Stimulated activated CD8-positive, alpha-beta memory T cell treated with anti-CD3 and anti-CD28 coated beads, Interleukin-4, amount 100 ng/mL, for 48 hours (primary cell): ENCODE results near the gene RFTN1.

ENCODE experiments used
- DNase-seq: peaks from one replicate; pipeline ENCODE4 v3.0.0-alpha.2; 2020

Gene RFTN1

GRCh38 chr3:16372362-16373292 is 140.9 kb downstream of the RFTN1 start:
- DNase-seq, result no peak

- no peak for DNase-seq
Measured at GRCh38 chr3:16370872-16371740, 142.4 kb downstream of the RFTN1 start.

DNA sequence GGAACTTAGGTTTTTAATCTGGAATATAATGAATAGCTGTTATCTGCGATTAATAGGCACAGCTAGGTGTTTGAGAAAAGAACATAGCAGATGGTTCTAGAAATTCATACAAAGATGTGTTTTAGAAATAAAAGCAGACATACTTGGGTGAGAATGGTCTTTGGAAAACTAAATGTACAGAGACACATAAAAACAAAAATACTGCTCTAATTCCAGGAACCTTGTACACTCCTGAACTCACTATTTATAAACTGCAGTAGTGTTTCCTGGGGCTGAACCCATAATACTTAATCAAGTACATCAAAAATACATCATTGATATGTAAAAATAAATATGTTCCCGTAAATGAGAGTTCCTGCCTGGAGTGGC is 143.0 kb downstream of the RFTN1 start:
- no peak for DNase-seq

DNA sequence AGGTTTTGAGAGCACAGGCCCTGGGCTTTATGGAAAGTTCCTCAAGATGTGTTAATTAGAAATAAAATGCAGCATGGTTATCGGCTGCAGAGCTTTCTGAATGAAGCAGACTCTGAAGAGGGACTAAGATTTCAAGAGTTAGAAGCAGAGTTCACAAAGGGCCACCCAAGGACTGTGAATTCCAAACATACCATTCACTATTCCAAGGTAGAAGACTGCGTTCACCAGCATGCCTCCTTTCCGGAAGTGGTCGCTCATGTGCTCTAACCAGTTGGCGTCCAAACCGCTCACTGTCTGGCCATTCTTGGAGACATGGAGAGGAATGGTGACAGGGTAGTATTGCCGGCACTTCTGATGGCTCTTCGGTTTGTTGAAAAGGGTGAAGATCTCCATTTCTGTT is 143.6 kb downstream of the RFTN1 start:
- DNase-seq, result no peak

DNA sequence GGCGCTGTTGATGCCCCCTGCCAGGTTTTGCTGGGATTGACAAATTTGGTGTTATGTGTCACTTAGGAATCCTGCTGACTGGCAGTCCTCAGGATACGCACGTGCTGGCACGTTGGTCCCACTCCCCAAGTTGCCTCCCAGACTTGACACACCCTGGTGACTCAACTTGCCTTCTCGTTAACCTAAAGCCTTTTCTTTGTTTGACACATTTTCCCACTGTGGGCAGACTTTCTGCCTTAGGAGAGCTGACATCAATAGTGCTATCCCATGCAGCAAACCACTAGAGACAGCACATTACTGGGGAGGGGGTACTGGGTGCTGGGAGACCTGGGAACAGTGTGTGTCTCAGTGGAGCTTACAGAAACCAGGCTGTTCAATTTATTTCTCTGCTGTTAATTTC is 144.2 kb downstream of the RFTN1 start:
- no peak for DNase-seq

DNA sequence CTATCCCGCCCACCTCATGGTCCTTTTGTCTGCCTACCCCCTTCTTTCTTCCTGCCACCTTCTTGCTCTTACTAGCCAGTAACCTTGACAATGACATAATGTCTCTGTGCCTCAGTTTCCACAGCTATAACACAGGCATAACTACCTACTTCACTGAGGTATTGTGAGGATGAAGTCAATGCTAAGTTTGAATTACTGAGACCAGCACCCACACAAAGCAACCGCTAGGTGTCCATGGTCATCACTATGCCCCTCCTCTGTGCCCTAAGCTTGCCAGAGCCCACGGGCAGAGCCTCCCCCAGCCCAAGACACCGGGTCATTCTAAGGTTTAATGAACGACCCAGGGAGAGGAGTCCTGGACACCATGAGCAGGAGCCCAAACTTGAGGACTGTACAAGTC is 146.9 kb downstream of the RFTN1 start:
- DNase-seq, result no peak

- DNase-seq, result no peak
Measured at GRCh38 chr3:16365491-16366128, 147.9 kb downstream of the RFTN1 start.

GRCh38 chr3:16364963-16365362 is 148.5 kb downstream of the RFTN1 start:
- no peak for DNase-seq

DNA sequence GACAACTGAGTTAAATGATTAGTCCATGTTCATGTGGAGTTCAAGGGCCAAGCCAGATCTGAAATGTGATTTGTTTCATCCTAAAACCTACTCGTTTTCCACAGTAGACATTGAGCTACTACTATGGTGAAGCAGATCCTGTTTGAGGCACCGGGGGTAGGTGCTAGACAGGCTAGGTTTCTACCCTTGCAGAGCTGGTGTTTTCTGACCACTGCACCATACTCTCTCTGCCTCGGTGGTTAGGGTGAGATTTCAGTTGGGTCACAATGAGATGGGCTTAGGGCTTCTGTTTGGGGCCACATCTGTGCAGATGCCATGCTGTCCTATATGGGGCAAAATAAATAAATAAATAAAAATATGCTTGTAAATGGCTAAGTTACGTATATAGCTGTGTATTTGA is 149.2 kb downstream of the RFTN1 start:
- DNase-seq, result no peak

GRCh38 chr3:16363636-16364035 is 149.9 kb downstream of the RFTN1 start:
- no peak for DNase-seq

DNA sequence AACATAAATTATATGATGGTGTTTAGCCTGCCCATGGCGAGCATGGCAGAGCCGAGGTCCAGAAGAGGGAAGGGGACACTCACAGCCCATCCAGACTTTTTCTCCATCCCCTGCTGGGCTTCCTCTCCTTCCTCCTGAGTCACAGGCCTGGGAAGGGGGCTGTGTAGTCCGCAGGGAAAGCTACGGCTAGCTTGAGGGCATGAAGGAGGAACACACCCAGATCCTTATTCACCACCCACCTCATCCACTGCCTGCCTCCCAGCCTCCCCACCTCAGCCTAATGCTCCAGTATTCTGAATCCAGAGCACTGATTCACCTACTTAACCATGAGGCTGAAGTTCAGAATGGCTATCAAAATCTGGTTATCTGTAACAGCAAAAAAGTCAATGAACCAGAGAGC is 150.7 kb downstream of the RFTN1 start:
- no peak for DNase-seq

- DNase-seq, result no peak
Measured at GRCh38 chr3:16361087-16361486, 152.4 kb downstream of the RFTN1 start.

DNA sequence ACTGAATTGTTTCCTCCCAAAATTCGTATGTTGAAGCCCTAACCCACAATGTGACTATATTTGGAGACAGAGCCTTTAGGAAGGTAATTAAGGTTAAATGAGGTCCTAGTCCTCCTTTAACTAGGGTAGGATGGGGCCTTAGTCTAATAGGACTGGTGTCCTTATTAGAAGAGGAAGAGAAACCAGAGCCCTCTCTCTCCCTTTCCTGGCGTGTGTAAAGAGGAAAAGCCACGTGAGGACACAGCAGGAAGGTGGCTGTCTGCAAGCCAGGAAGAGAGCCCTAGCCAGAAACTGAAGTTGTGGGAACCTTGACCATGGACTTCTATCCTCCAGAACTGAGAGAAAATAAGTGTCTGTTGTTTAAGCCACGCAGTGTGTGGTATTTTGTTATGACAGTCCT is 154.2 kb downstream of the RFTN1 start:
- DNase-seq, result peak; percentile 11

- DNase-seq, result no peak
Measured at GRCh38 chr3:16358336-16358735, 155.2 kb downstream of the RFTN1 start.

- DNase-seq, result peak; percentile 12
Measured at GRCh38 chr3:16357186-16358121, 156.0 kb downstream of the RFTN1 start.

GRCh38 chr3:16355828-16356227 is 157.7 kb downstream of the RFTN1 start:
- DNase-seq, result no peak

DNA sequence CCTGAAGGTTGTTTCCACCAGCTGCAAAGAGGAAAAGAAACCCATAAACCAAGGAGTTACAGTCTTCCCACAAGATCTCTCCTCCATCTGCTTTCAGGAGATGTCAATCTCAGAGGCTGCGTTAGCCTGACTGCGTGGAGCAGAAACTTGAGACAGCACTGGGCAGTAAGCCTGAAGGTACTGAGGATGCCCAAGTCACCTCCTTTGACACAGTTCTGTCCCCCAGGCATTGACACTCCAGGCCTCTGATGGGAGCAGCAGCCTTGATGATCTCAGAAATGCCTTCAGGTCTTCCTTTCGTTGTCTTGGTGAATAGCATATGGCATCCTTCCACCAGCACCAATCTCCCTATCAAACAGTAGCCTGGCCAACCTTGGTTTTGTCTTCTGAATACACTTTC is 159.2 kb downstream of the RFTN1 start:
- no peak for DNase-seq

GRCh38 chr3:16352428-16352827 is 161.1 kb downstream of the RFTN1 start:
- no peak for DNase-seq

DNA sequence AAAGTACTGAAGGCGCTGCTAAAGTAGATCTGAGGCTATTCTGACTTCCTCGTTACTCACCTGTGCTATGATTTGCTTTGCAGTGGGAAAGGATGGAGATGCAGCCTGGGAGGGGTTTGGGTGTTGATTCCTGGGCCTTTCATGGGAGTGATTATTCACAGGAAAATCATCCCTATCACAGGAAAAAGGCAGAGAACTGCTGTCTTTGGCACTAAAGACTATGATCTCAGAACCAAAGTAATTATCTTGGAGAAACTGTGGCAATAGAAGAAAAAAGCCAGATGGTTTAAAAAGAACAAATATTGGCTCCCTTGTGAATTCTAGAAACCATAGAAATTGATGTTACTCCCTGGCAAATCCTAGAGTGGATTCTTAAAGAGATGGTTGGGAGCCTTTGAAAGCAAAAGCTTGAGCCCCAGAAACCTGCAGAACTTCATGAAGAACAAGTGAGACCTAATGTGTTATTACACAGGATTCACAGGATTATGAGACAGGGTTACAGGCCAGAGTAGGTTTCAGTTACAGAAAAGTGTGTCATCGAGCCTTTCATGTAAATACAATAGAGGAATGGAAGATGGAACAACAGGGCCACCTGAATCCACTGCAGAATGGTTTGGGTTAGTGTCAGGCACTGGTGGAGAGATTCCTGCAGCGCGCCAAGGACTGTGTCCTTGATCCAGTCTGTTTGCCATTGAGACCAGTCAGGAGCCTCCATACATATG is 162.7 kb downstream of the RFTN1 start:
- no peak for DNase-seq

- DNase-seq, result no peak
Measured at GRCh38 chr3:16349986-16350596, 163.4 kb downstream of the RFTN1 start.

GRCh38 chr3:16347548-16347947 is 166.0 kb downstream of the RFTN1 start:
- no peak for DNase-seq
